HepG2 (cell line): ENCODE measurements around the gene NINL. TPM values are rescaled to one million over a fixed set of nuclear protein-coding genes. Genes with fewer than 3 reads are reported as not detected.

ENCODE experiments used
- ASH2L ChIP-seq: fragments of 300-600, 200-600 bp; sonication (generic); IDR thresholded peaks from 2 replicates; pipeline ENCODE4 v1.7.0; 2017; ENCODE audit warnings: low read depth, mild to moderate bottlenecking, moderate library complexity, mixed read lengths, low read length; ENCODE audit not compliant: insufficient read length
- GATAD1 ChIP-seq: IDR thresholded peaks from 2 replicates; pipeline ENCODE4 v1.6.1; 2016; ENCODE audit warnings: missing genetic modification reagents, missing compliant biosample characterization
- KLF6 ChIP-seq: IDR thresholded peaks from 2 replicates; pipeline ENCODE4 v1.8.0; 2016; ENCODE audit warnings: missing biosample characterization, missing genetic modification reagents
- MTA1 ChIP-seq: sonication (generic); formaldehyde crosslinking; IDR thresholded peaks from 2 replicates; pipeline ENCODE4 v1.4.0; 2020; ENCODE audit warnings: missing genetic modification reagents, mild to moderate bottlenecking, borderline replicate concordance
- NONO ChIP-seq, 2 experiments: fragments of 450-650 bp in 1 of 2; sonication (generic) in 1 of 2; formaldehyde crosslinking in 1 of 2; IDR thresholded peaks in 1 of 2; conservative IDR thresholded peaks in 1 of 2; 2 replicates each; pipeline versions ENCODE4 v1.6.1 to v1.8.0; 2017 to 2022; ENCODE audit warnings: mild to moderate bottlenecking in 1 of 2, missing genetic modification reagents in 1 of 2, moderate library complexity in 1 of 2
- PAX8 ChIP-seq: sonication (generic); formaldehyde crosslinking; IDR thresholded peaks from 2 replicates; pipeline ENCODE4 v1.8.0; 2022; ENCODE audit warnings: mild to moderate bottlenecking, missing genetic modification reagents, borderline replicate concordance
- PTBP1 ChIP-seq: fragments of 200-400 bp; formaldehyde crosslinking; IDR thresholded peaks from 2 replicates; pipeline ENCODE4 v1.6.1; 2018; ENCODE audit warnings: low read length, low read depth; ENCODE audit not compliant: poor library complexity, severe bottlenecking
- SAP130 ChIP-seq: IDR thresholded peaks from 2 replicates; pipeline ENCODE4 v1.6.1; 2016; ENCODE audit warnings: low read depth
- SRY ChIP-seq: sonication (generic); formaldehyde crosslinking; IDR thresholded peaks from 2 replicates; pipeline ENCODE4 v1.8.0; 2022; ENCODE audit warnings: mild to moderate bottlenecking, missing genetic modification reagents
- ZBTB1 ChIP-seq: sonication (generic); formaldehyde crosslinking; IDR thresholded peaks from 2 replicates; pipeline ENCODE4 v1.4.0; 2020; ENCODE audit warnings: missing genetic modification reagents, borderline replicate concordance
- ZFP1 ChIP-seq: IDR thresholded peaks from 2 replicates; pipeline ENCODE4 v1.6.1; 2016
- ZNF20 ChIP-seq: sonication (generic); formaldehyde crosslinking; IDR thresholded peaks from 2 replicates; pipeline ENCODE4 v1.4.0; 2020; ENCODE audit warnings: mild to moderate bottlenecking, moderate library complexity, missing genetic modification reagents
- ZNF224 ChIP-seq: sonication (generic); formaldehyde crosslinking; IDR thresholded peaks from 2 replicates; pipeline ENCODE4 v1.5.0; 2020; ENCODE audit warnings: mild to moderate bottlenecking, missing genetic modification reagents
- ZNF317 ChIP-seq: sonication (generic); formaldehyde crosslinking; IDR thresholded peaks from 2 replicates; pipeline ENCODE4 v1.5.0; 2020; ENCODE audit warnings: mild to moderate bottlenecking, missing genetic modification reagents
- ZNF354B ChIP-seq: sonication (generic); formaldehyde crosslinking; IDR thresholded peaks from 2 replicates; pipeline ENCODE4 v1.8.0; 2022; ENCODE audit warnings: mild to moderate bottlenecking, missing genetic modification reagents
- ZNF367 ChIP-seq: sonication (generic); formaldehyde crosslinking; IDR thresholded peaks from 2 replicates; pipeline ENCODE4 v1.4.0; 2020; ENCODE audit warnings: missing genetic modification reagents, borderline replicate concordance
- ZNF468 ChIP-seq: sonication (generic); formaldehyde crosslinking; IDR thresholded peaks from 2 replicates; pipeline ENCODE4 v1.8.0; 2022; ENCODE audit warnings: mild to moderate bottlenecking, moderate library complexity, missing genetic modification reagents
- ZNF737 ChIP-seq: sonication (generic); formaldehyde crosslinking; IDR thresholded peaks from 2 replicates; pipeline ENCODE4 v1.5.0; 2020; ENCODE audit warnings: missing genetic modification reagents, mild to moderate bottlenecking, borderline replicate concordance
- ZNF850 ChIP-seq: sonication (generic); formaldehyde crosslinking; conservative IDR thresholded peaks from 2 replicates; pipeline ENCODE4 v1.9.0; 2021; ENCODE audit warnings: mild to moderate bottlenecking, missing genetic modification reagents
- polyA plus RNA-seq, 8 experiments: library from polyadenylated mRNA; depleted of rRNA in 3 of 8; stranded (reverse) in 7 of 8; unstranded in 1 of 8; fragments of >200 nt; fragmentation: Illumina TruSeq in 4 of 8; extraction: Trizol in 4 of 8; gene quantifications; 2 replicates each; pipeline versions ENCODE4 v1.2.1 to v1.2.3, GENCODE V29; 2011 to 2016; ENCODE audit warnings: low read depth in 4 of 8, missing spikeins in 1 of 8, mixed read lengths in 1 of 8; ENCODE audit not compliant: insufficient read depth in 1 of 8
- total RNA-seq, 5 experiments: library from RNA; depleted of rRNA; stranded (reverse); fragments of >200 nt; fragmentation: Illumina TruSeq; extraction: Trizol; gene quantifications; 2 replicates each; pipeline ENCODE4 v1.2.3, GENCODE V29; 2016; ENCODE audit warnings: low read depth in 1 of 5
- TF ChIP-seq, protein P1 (sequence below): sonication (generic); formaldehyde crosslinking; conservative IDR thresholded peaks from 2 replicates; pipeline ENCODE4 v1.4.0; 2020; ENCODE audit warnings: missing genetic modification reagents
- TF ChIP-seq, protein P2 (sequence below): sonication (generic); formaldehyde crosslinking; IDR thresholded peaks from 2 replicates; pipeline ENCODE4 v1.5.1; 2020; ENCODE audit warnings: mild to moderate bottlenecking, missing genetic modification reagents, moderate library complexity
- TF ChIP-seq, protein P3 (sequence below): IDR thresholded peaks from 2 replicates; pipeline ENCODE4 v1.6.1; 2016; ENCODE audit warnings: missing compliant biosample characterization, missing genetic modification reagents, borderline replicate concordance
- TF ChIP-seq, protein P4 (sequence below): sonication (generic); formaldehyde crosslinking; IDR thresholded peaks from 2 replicates; pipeline ENCODE4 v1.8.0; 2022; ENCODE audit warnings: missing genetic modification reagents, mild to moderate bottlenecking, borderline replicate concordance
- TF ChIP-seq, protein P5 (sequence below): sonication (generic); formaldehyde crosslinking; IDR thresholded peaks from 2 replicates; pipeline ENCODE4 v1.4.0; 2020; ENCODE audit warnings: mild to moderate bottlenecking, missing genetic modification reagents

Gene NINL
- total and polyA plus RNA-seq, 2 of the 13 experiments (the other 11 are each of a cell fraction or from before 2014, with no cell fraction given): 32.3 to 34.3 TPM

DNA sequence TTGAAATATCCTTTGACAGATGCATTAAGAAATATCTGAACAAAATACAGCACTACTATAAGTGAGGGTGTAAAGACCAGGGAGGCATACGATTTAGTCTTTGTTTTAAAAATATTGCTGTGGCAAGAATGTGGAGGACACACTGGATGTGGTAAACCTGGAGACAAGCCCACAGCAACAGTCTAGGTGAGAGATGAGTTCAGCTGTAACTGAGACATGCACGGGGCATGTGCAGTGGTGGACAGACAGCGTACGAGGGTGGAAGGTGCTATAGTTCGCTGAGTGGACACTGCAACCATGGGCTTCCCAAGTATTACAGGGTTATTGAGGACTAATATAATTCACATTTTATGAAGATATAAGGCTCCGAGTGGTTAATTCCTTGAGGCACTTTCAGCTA, 36.7 kb upstream of the NINL start (continued):
- TF ChIP-seq, protein P1, sequence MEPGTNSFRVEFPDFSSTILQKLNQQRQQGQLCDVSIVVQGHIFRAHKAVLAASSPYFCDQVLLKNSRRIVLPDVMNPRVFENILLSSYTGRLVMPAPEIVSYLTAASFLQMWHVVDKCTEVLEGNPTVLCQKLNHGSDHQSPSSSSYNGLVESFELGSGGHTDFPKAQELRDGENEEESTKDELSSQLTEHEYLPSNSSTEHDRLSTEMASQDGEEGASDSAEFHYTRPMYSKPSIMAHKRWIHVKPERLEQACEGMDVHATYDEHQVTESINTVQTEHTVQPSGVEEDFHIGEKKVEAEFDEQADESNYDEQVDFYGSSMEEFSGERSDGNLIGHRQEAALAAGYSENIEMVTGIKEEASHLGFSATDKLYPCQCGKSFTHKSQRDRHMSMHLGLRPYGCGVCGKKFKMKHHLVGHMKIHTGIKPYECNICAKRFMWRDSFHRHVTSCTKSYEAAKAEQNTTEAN (CRISPR knock-in tag): peak; percentile 69; the same call in 1 of the 2 replicates
- TF ChIP-seq MTA1 (CRISPR knock-in tag): no peak
- TF ChIP-seq ZNF317 (CRISPR knock-in tag): 0 out of 2 replicates have a peak, but pooled peaks have one; percentile 54
- no peak for TF ChIP-seq PTBP1
- no peak for TF ChIP-seq KLF6 (CRISPR knock-in tag)
- no peak for TF ChIP-seq ZNF354B
- TF ChIP-seq NONO (IDR thresholded peaks at IDR 0.05): no peak
- no peak; the same call in 1 of the 2 replicates for TF ChIP-seq NONO (CRISPR knock-in tag; conservative IDR thresholded peaks at IDR 0.05)
- no peak for TF ChIP-seq SRY (CRISPR knock-in tag)
- no peak for TF ChIP-seq ZNF468 (CRISPR knock-in tag)
- TF ChIP-seq ZNF367 (CRISPR knock-in tag): 0 out of 2 replicates have a peak, but pooled peaks have one; percentile 35
- TF ChIP-seq ZNF224 (CRISPR knock-in tag): 0 out of 2 replicates have a peak, but pooled peaks have one; percentile 40
- TF ChIP-seq, protein P2, sequence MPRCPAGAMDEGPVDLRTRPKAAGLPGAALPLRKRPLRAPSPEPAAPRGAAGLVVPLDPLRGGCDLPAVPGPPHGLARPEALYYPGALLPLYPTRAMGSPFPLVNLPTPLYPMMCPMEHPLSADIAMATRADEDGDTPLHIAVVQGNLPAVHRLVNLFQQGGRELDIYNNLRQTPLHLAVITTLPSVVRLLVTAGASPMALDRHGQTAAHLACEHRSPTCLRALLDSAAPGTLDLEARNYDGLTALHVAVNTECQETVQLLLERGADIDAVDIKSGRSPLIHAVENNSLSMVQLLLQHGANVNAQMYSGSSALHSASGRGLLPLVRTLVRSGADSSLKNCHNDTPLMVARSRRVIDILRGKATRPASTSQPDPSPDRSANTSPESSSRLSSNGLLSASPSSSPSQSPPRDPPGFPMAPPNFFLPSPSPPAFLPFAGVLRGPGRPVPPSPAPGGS (CRISPR knock-in tag): no peak
- TF ChIP-seq, protein P3, sequence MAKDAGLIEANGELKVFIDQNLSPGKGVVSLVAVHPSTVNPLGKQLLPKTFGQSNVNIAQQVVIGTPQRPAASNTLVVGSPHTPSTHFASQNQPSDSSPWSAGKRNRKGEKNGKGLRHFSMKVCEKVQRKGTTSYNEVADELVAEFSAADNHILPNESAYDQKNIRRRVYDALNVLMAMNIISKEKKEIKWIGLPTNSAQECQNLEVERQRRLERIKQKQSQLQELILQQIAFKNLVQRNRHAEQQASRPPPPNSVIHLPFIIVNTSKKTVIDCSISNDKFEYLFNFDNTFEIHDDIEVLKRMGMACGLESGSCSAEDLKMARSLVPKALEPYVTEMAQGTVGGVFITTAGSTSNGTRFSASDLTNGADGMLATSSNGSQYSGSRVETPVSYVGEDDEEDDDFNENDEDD (CRISPR knock-in tag): peak; percentile 56; the same call in 1 of the 2 replicates
- TF ChIP-seq ZNF20 (CRISPR knock-in tag): no peak
- no peak for TF ChIP-seq ZBTB1 (CRISPR knock-in tag)
- no peak for TF ChIP-seq ZNF850
- 0 out of 2 replicates have a peak, but pooled peaks have one; percentile 25 for TF ChIP-seq GATAD1 (CRISPR knock-in tag)
- no peak for TF ChIP-seq PAX8 (CRISPR knock-in tag)
- TF ChIP-seq SAP130 (CRISPR knock-in tag): peak; percentile 35; the same call in 1 of the 2 replicates
- TF ChIP-seq, protein P4, sequence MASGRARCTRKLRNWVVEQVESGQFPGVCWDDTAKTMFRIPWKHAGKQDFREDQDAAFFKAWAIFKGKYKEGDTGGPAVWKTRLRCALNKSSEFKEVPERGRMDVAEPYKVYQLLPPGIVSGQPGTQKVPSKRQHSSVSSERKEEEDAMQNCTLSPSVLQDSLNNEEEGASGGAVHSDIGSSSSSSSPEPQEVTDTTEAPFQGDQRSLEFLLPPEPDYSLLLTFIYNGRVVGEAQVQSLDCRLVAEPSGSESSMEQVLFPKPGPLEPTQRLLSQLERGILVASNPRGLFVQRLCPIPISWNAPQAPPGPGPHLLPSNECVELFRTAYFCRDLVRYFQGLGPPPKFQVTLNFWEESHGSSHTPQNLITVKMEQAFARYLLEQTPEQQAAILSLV (CRISPR knock-in tag): peak; percentile 39; the same call in 1 of the 2 replicates
- TF ChIP-seq ASH2L: no peak
- TF ChIP-seq ZFP1 (CRISPR knock-in tag): no peak
- TF ChIP-seq ZNF737 (CRISPR knock-in tag): no peak
- TF ChIP-seq, protein P5, sequence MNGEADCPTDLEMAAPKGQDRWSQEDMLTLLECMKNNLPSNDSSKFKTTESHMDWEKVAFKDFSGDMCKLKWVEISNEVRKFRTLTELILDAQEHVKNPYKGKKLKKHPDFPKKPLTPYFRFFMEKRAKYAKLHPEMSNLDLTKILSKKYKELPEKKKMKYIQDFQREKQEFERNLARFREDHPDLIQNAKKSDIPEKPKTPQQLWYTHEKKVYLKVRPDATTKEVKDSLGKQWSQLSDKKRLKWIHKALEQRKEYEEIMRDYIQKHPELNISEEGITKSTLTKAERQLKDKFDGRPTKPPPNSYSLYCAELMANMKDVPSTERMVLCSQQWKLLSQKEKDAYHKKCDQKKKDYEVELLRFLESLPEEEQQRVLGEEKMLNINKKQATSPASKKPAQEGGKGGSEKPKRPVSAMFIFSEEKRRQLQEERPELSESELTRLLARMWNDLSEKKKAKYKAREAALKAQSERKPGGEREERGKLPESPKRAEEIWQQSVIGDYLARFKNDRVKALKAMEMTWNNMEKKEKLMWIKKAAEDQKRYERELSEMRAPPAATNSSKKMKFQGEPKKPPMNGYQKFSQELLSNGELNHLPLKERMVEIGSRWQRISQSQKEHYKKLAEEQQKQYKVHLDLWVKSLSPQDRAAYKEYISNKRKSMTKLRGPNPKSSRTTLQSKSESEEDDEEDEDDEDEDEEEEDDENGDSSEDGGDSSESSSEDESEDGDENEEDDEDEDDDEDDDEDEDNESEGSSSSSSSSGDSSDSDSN (CRISPR knock-in tag): no peak
